Measurements from ENCODE around the gene ZMPSTE24. TPM values are rescaled to one million over a fixed set of nuclear protein-coding genes. Genes with fewer than 3 reads are reported as not detected.

The ZMPSTE24 gene
- polyA plus RNA-seq, 1 donor from 2014 or later = 32.9 TPM

DNA sequence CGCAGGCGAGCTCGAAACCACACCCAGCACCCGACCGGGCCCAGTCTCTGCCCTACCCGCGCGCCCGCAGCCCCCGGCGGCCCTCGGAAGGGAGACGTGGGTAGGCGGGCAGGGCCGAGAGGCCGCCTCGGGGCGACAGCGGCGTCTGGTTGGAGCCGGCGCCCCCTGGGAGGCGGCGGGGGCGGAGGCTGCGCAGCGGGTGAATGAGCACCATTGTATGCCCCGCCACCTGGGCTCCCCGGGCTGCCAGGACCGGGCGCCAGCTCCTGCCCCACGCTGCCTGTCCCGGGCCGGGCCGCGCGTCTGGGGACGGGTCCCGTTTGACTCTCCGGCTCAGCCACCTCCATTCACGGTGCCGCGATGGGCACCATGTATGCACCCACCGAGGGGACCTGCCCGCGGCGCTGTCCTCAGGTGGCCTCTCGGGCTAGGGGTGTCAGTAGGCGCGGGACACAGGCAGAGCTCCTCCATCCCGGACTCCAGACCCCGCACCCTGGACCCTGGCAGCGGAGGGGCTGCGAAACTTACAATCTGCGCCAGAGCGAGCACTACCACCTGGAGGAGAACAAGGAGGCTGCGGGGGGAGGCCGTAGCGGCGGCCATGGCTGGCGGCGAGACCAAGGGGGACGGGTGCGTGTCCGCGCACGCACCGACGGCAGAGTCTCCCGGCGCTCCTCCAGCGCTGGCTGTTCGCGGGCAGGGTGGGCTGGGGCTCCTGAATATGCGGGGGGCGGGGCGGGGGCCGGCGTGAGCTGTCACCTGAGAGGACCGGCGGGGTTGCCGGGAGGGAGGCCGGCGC, 58.8 kb downstream of the ZMPSTE24 start, which contains the start of gene COL9A2:
COL9A2 (minus strand) TSS at position 692 of the 799 bp plus-strand sequence; CDS start at position 603, 89 bp downstream.
- Histone ChIP-seq H3K79me2 (replicated peaks; ENCODE audit: insufficient read depth, low read length) (no peaks in the 10 kb centered on the region), H3K9me3 (ENCODE audit: low read length) (no peaks in the 10 kb centered on the region), H3K27me3 (ENCODE audit: insufficient read depth, low read depth, low read length) (peaks cover 43% of the 10 kb centered on the region), H3K4me3 (ENCODE audit: low read length) (peak within 1 kb of the TSS; percentile 51), H4K20me1 (ENCODE audit: insufficient read depth) (no peaks in the 10 kb centered on the region), H3K9ac (ENCODE audit: low read length) (no peak within 1 kb of the TSS), H3K27ac (ENCODE audit: low read length) (no peak within 1 kb of the TSS), H3K36me3 (ENCODE audit: insufficient read depth, low read length) (no peaks in the 10 kb centered on the region), H2AFZ (ENCODE audit: low read depth, low read length) (no peak within 1 kb of the TSS), H3K4me2 (ENCODE audit: low read length) (no peak within 1 kb of the TSS), H3K9me2 (ENCODE audit: insufficient read depth, low read length) (no peaks in the 10 kb centered on the region), H3F3A (ENCODE audit: insufficient read depth, low read length, poor library complexity, severe bottlenecking) (no peaks in the 10 kb centered on the region)
- TF ChIP-seq TAF1 (IDR thresholded peaks at IDR 0.05; ENCODE audit: low read depth) (no peak), CTCF (IDR thresholded peaks at IDR 0.05; ENCODE audit: poor library complexity, severe bottlenecking) (no peak), POLR2AphosphoS5 (IDR thresholded peaks at IDR 0.05) (no peak), REST (IDR thresholded peaks at IDR 0.05; ENCODE audit: borderline replicate concordance) (no peak), MXI1 (conservative IDR thresholded peaks at IDR 0.05; ENCODE audit: poor library complexity, severe bottlenecking) (no peak), RAD21 (conservative IDR thresholded peaks at IDR 0.05) (no peak), EZH2 (IDR thresholded peaks at IDR 0.05; ENCODE audit: borderline replicate concordance, insufficient read depth, low read length, poor library complexity, severe bottlenecking) (no peak), EP300 (conservative IDR thresholded peaks at IDR 0.05; ENCODE audit: poor library complexity, severe bottlenecking) (no peak), SMC3 (conservative IDR thresholded peaks at IDR 0.05; ENCODE audit: poor library complexity) (no peak)

GRCh38 chr1:40317394-40318074, 59.5 kb downstream of the ZMPSTE24 start:
- Histone ChIP-seq H4K20me1 (ENCODE audit: insufficient read depth) (no peaks in the 10 kb centered on the region), H3K9me2 (ENCODE audit: insufficient read depth, low read length) (no peaks in the 10 kb centered on the region), H3K4me3 (ENCODE audit: low read length) (peak overlapping the region; percentile 51), H2AFZ (ENCODE audit: low read depth, low read length) (no peak overlapping the region), H3K9ac (ENCODE audit: low read length) (no peak overlapping the region), H3K36me3 (ENCODE audit: insufficient read depth, low read length) (no peaks in the 10 kb centered on the region), H3K27me3 (ENCODE audit: insufficient read depth, low read depth, low read length) (peaks cover 43% of the 10 kb centered on the region), H3K79me2 (replicated peaks; ENCODE audit: insufficient read depth, low read length) (no peaks in the 10 kb centered on the region), H3K4me2 (ENCODE audit: low read length) (no peak overlapping the region), H3K27ac (ENCODE audit: low read length) (no peak overlapping the region), H3K9me3 (ENCODE audit: low read length) (no peaks in the 10 kb centered on the region), H3F3A (ENCODE audit: insufficient read depth, low read length, poor library complexity, severe bottlenecking) (no peaks in the 10 kb centered on the region)
- no peak for TF ChIP-seq CTCF (IDR thresholded peaks at IDR 0.05; ENCODE audit: poor library complexity, severe bottlenecking)

Data from neural cell (in vitro differentiated cells).